ENCODE data around the gene PSMD10.

Gene PSMD10

GRCh38 chrX:108131471-108131870 is 40.1 kb upstream of the PSMD10 start:
- DNase-seq, result peak; percentile 11
- no peaks in the 10 kb centered on the region for H3K79me1 ChIP-seq (ENCODE audit: low read length)
- H4K5ac ChIP-seq (ENCODE audit: low read length), result no peak overlapping the region
- no peak overlapping the region for H4K8ac ChIP-seq (ENCODE audit: low read depth, low read length)
- no peak overlapping the region for H3K4me3 ChIP-seq (ENCODE audit: low read length)
- no peaks in the 10 kb centered on the region for H3K4me1 ChIP-seq (ENCODE audit: control insufficient read depth, low read depth, low read length)
- H3K9ac ChIP-seq (ENCODE audit: low read length), result no peak overlapping the region
- no peak overlapping the region for H3K56ac ChIP-seq (ENCODE audit: low read length)
- no CpG with 5 or more reads among the region's 2 CpGs for WGBS (ENCODE audit: extremely low coverage, insufficient coverage, low lambda C conversion rate)
- no peak overlapping the region for H3K18ac ChIP-seq (ENCODE audit: low read length)
- H3K23ac ChIP-seq (ENCODE audit: low read length), result no peak overlapping the region
- no peak overlapping the region for H2BK5ac ChIP-seq (ENCODE audit: low read length)
- no peak overlapping the region for H3K27ac ChIP-seq (ENCODE audit: low read depth, low read length)
- H3K79me2 ChIP-seq (ENCODE audit: control insufficient read depth, insufficient read depth, low read length), result no peaks in the 10 kb centered on the region
- H3K36me3 ChIP-seq (ENCODE audit: control insufficient read depth, insufficient read depth, low read length), result no peaks in the 10 kb centered on the region
- no peaks in the 10 kb centered on the region for H3K27me3 ChIP-seq (ENCODE audit: insufficient read depth, low read length, poor library complexity)
- H2BK15ac ChIP-seq (replicated peaks; ENCODE audit: low read depth), result no peak overlapping the region
- no peak overlapping the region for H2AK5ac ChIP-seq (ENCODE audit: low read length)
- no peak overlapping the region for H3K4me2 ChIP-seq (ENCODE audit: low read length)
- no peak overlapping the region for H3K4ac ChIP-seq (ENCODE audit: low read depth, low read length)
- H2BK120ac ChIP-seq (ENCODE audit: low read depth, low read length), result no peak overlapping the region

DNA sequence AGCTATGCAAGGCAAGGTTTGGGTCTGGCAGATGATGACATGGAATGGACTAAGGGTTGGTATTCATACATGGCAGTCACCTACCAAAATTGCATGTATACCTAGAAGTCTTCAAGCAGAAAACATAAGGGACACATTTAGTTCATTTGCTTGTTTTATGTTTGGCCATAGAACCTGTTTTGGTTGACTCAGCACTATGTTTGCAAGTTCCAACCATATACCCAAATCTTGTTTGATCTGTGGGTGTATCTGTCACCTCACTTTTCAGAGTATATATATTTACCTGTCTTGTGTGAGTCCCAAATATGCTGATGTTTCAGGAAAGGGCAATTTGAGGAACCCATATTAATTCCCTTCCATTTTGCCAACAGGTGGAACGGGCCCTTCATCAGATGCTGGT is 39.5 kb upstream of the PSMD10 start:
- no peak overlapping the region for H2BK15ac ChIP-seq (replicated peaks; ENCODE audit: low read depth)
- no peak for DNase-seq
- H3K79me2 ChIP-seq (ENCODE audit: control insufficient read depth, insufficient read depth, low read length), result no peaks in the 10 kb centered on the region
- no peak overlapping the region for H3K9ac ChIP-seq (ENCODE audit: low read length)
- no peak overlapping the region for H3K4ac ChIP-seq (ENCODE audit: low read depth, low read length)
- no CpG with 5 or more reads among the region's 1 CpG for WGBS (ENCODE audit: extremely low coverage, insufficient coverage, low lambda C conversion rate)
- H3K18ac ChIP-seq (ENCODE audit: low read length), result no peak overlapping the region
- no peak overlapping the region for H3K4me2 ChIP-seq (ENCODE audit: low read length)
- no peak overlapping the region for H4K8ac ChIP-seq (ENCODE audit: low read depth, low read length)
- H3K27ac ChIP-seq (ENCODE audit: low read depth, low read length), result no peak overlapping the region
- no peak overlapping the region for H2BK5ac ChIP-seq (ENCODE audit: low read length)
- no peaks in the 10 kb centered on the region for H3K36me3 ChIP-seq (ENCODE audit: control insufficient read depth, insufficient read depth, low read length)
- H3K23ac ChIP-seq (ENCODE audit: low read length), result no peak overlapping the region
- no peak overlapping the region for H4K5ac ChIP-seq (ENCODE audit: low read length)
- H2BK120ac ChIP-seq (ENCODE audit: low read depth, low read length), result no peak overlapping the region
- no peak overlapping the region for H3K4me3 ChIP-seq (ENCODE audit: low read length)
- no peak overlapping the region for H2AK5ac ChIP-seq (ENCODE audit: low read length)
- H3K4me1 ChIP-seq (ENCODE audit: control insufficient read depth, low read depth, low read length), result no peaks in the 10 kb centered on the region
- H3K56ac ChIP-seq (ENCODE audit: low read length), result no peak overlapping the region
- H3K27me3 ChIP-seq (ENCODE audit: insufficient read depth, low read length, poor library complexity), result no peaks in the 10 kb centered on the region
- no peaks in the 10 kb centered on the region for H3K79me1 ChIP-seq (ENCODE audit: low read length)

GRCh38 chrX:108127152-108127551 is 35.8 kb upstream of the PSMD10 start:
- H2BK120ac ChIP-seq (ENCODE audit: low read depth, low read length), result no peak overlapping the region
- no peak overlapping the region for H3K9ac ChIP-seq (ENCODE audit: low read length)
- H3K4me2 ChIP-seq (ENCODE audit: low read length), result no peak overlapping the region
- no peak overlapping the region for H3K18ac ChIP-seq (ENCODE audit: low read length)
- H3K4ac ChIP-seq (ENCODE audit: low read depth, low read length), result no peak overlapping the region
- no peaks in the 10 kb centered on the region for H3K27me3 ChIP-seq (ENCODE audit: insufficient read depth, low read length, poor library complexity)
- H2AK5ac ChIP-seq (ENCODE audit: low read length), result no peak overlapping the region
- no peak overlapping the region for H3K27ac ChIP-seq (ENCODE audit: low read depth, low read length)
- H2BK5ac ChIP-seq (ENCODE audit: low read length), result no peak overlapping the region
- H3K4me1 ChIP-seq (ENCODE audit: control insufficient read depth, low read depth, low read length), result no peaks in the 10 kb centered on the region
- H3K4me3 ChIP-seq (ENCODE audit: low read length), result no peak overlapping the region
- H3K56ac ChIP-seq (ENCODE audit: low read length), result no peak overlapping the region
- H3K23ac ChIP-seq (ENCODE audit: low read length), result no peak overlapping the region
- H3K79me2 ChIP-seq (ENCODE audit: control insufficient read depth, insufficient read depth, low read length), result no peaks in the 10 kb centered on the region
- no CpG with 5 or more reads among the region's 4 CpGs for WGBS (ENCODE audit: extremely low coverage, insufficient coverage, low lambda C conversion rate)
- H4K5ac ChIP-seq (ENCODE audit: low read length), result no peak overlapping the region
- H3K36me3 ChIP-seq (ENCODE audit: control insufficient read depth, insufficient read depth, low read length), result no peaks in the 10 kb centered on the region
- no peak overlapping the region for H4K8ac ChIP-seq (ENCODE audit: low read depth, low read length)
- no peaks in the 10 kb centered on the region for H3K79me1 ChIP-seq (ENCODE audit: low read length)
- no peak for DNase-seq
- no peak overlapping the region for H2BK15ac ChIP-seq (replicated peaks; ENCODE audit: low read depth)

DNA sequence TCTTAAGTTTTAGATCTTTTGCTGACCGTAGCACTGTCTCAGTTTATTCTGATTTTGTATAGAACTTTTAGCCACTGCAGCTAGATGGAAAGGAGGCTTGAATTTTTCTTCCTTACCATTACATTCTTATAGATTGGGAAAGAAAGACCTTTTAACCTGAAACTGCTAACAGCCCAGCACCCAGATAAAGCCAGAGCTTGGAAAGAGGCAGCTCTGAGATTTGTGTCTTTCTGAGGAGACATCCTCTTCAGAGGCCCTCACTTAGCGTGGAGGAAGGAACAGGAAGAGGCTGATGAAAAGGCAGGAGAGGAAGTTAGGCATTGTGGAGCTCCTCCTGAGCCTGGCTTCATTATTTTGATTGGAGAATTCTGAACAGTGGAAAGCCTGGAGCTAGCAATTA is 35.3 kb upstream of the PSMD10 start:
- Histone ChIP-seq H4K5ac (ENCODE audit: low read length) (no peak overlapping the region), H3K27ac (ENCODE audit: low read depth, low read length) (no peak overlapping the region), H2AK5ac (ENCODE audit: low read length) (no peak overlapping the region), H3K79me2 (ENCODE audit: control insufficient read depth, insufficient read depth, low read length) (no peaks in the 10 kb centered on the region), H2BK15ac (replicated peaks; ENCODE audit: low read depth) (no peak overlapping the region), H3K23ac (ENCODE audit: low read length) (no peak overlapping the region), H2BK5ac (ENCODE audit: low read length) (no peak overlapping the region), H3K4me1 (ENCODE audit: control insufficient read depth, low read depth, low read length) (no peaks in the 10 kb centered on the region), H3K79me1 (ENCODE audit: low read length) (no peaks in the 10 kb centered on the region), H3K4me2 (ENCODE audit: low read length) (no peak overlapping the region), H3K4ac (ENCODE audit: low read depth, low read length) (no peak overlapping the region), H3K4me3 (ENCODE audit: low read length) (no peak overlapping the region), H3K9ac (ENCODE audit: low read length) (no peak overlapping the region), H3K56ac (ENCODE audit: low read length) (no peak overlapping the region), H4K8ac (ENCODE audit: low read depth, low read length) (no peak overlapping the region), H2BK120ac (ENCODE audit: low read depth, low read length) (no peak overlapping the region), H3K18ac (ENCODE audit: low read length) (no peak overlapping the region), H3K27me3 (ENCODE audit: insufficient read depth, low read length, poor library complexity) (no peaks in the 10 kb centered on the region), H3K36me3 (ENCODE audit: control insufficient read depth, insufficient read depth, low read length) (no peaks in the 10 kb centered on the region)
- no CpG with 5 or more reads among the region's 2 CpGs for WGBS (ENCODE audit: extremely low coverage, insufficient coverage, low lambda C conversion rate)
- no peak for DNase-seq

GRCh38 chrX:108123591-108124366 is 32.4 kb upstream of the PSMD10 start:
- no peak overlapping the region for H3K4ac ChIP-seq (ENCODE audit: low read depth, low read length)
- H3K79me2 ChIP-seq (ENCODE audit: control insufficient read depth, insufficient read depth, low read length), result no peaks in the 10 kb centered on the region
- H3K27ac ChIP-seq (ENCODE audit: low read depth, low read length), result no peak overlapping the region
- H3K79me1 ChIP-seq (ENCODE audit: low read length), result no peaks in the 10 kb centered on the region
- H4K5ac ChIP-seq (ENCODE audit: low read length), result no peak overlapping the region
- WGBS (ENCODE audit: extremely low coverage, insufficient coverage, low lambda C conversion rate), result no CpG with 5 or more reads among the region's 3 CpGs
- H3K9ac ChIP-seq (ENCODE audit: low read length), result no peak overlapping the region
- no peak overlapping the region for H3K4me2 ChIP-seq (ENCODE audit: low read length)
- no peak overlapping the region for H3K4me3 ChIP-seq (ENCODE audit: low read length)
- no peak overlapping the region for H2BK120ac ChIP-seq (ENCODE audit: low read depth, low read length)
- H4K8ac ChIP-seq (ENCODE audit: low read depth, low read length), result no peak overlapping the region
- H3K4me1 ChIP-seq (ENCODE audit: control insufficient read depth, low read depth, low read length), result no peaks in the 10 kb centered on the region
- H2AK5ac ChIP-seq (ENCODE audit: low read length), result no peak overlapping the region
- no peak overlapping the region for H2BK5ac ChIP-seq (ENCODE audit: low read length)
- no peak overlapping the region for H3K23ac ChIP-seq (ENCODE audit: low read length)
- DNase-seq, result no peak
- no peaks in the 10 kb centered on the region for H3K27me3 ChIP-seq (ENCODE audit: insufficient read depth, low read length, poor library complexity)
- no peaks in the 10 kb centered on the region for H3K36me3 ChIP-seq (ENCODE audit: control insufficient read depth, insufficient read depth, low read length)
- H2BK15ac ChIP-seq (replicated peaks; ENCODE audit: low read depth), result no peak overlapping the region
- no peak overlapping the region for H3K18ac ChIP-seq (ENCODE audit: low read length)
- no peak overlapping the region for H3K56ac ChIP-seq (ENCODE audit: low read length)

- Histone ChIP-seq H3K79me2 (ENCODE audit: control insufficient read depth, insufficient read depth, low read length) (no peaks in the 10 kb centered on the region), H3K27ac (ENCODE audit: low read depth, low read length) (no peak overlapping the region)
These were observed 31.4 kb upstream of the PSMD10 start for GRCh38 chrX:108122748-108123147.

More at GRCh38 chrX:108122748-108123147, 31.4 kb upstream of the PSMD10 start:
- no peaks in the 10 kb centered on the region for H3K4me1 ChIP-seq (ENCODE audit: control insufficient read depth, low read depth, low read length)
- WGBS (ENCODE audit: extremely low coverage, insufficient coverage, low lambda C conversion rate), result no CpG with 5 or more reads among the region's 2 CpGs
- H3K79me1 ChIP-seq (ENCODE audit: low read length), result no peaks in the 10 kb centered on the region
- H3K4me3 ChIP-seq (ENCODE audit: low read length), result no peak overlapping the region
- no peak overlapping the region for H2AK5ac ChIP-seq (ENCODE audit: low read length)
- no peak overlapping the region for H3K4me2 ChIP-seq (ENCODE audit: low read length)
- no peak overlapping the region for H2BK5ac ChIP-seq (ENCODE audit: low read length)
- no peak overlapping the region for H3K56ac ChIP-seq (ENCODE audit: low read length)
- no peak overlapping the region for H3K9ac ChIP-seq (ENCODE audit: low read length)
- H3K27me3 ChIP-seq (ENCODE audit: insufficient read depth, low read length, poor library complexity), result no peaks in the 10 kb centered on the region
- H3K23ac ChIP-seq (ENCODE audit: low read length), result no peak overlapping the region
- no peak overlapping the region for H2BK15ac ChIP-seq (replicated peaks; ENCODE audit: low read depth)
- no peak for DNase-seq
- H4K5ac ChIP-seq (ENCODE audit: low read length), result no peak overlapping the region
- H3K36me3 ChIP-seq (ENCODE audit: control insufficient read depth, insufficient read depth, low read length), result no peaks in the 10 kb centered on the region
- H3K18ac ChIP-seq (ENCODE audit: low read length), result no peak overlapping the region
- H4K8ac ChIP-seq (ENCODE audit: low read depth, low read length), result no peak overlapping the region
- H3K4ac ChIP-seq (ENCODE audit: low read depth, low read length), result peak overlapping the region; percentile 12
- peak overlapping the region; percentile 28 for H2BK120ac ChIP-seq (ENCODE audit: low read depth, low read length)

Data from mesendoderm (in vitro differentiated cells).